ENCODE results near the gene PTPN6.

GRCh38 chr12:6979021-6979420 is 27.9 kb downstream of the PTPN6 start:
- no peak for TF ChIP-seq SMARCA5 (IDR thresholded peaks at IDR 0.05)
- no peak for TF ChIP-seq CTCF (IDR thresholded peaks at IDR 0.05 in 2 of 3, conservative IDR thresholded peaks at IDR 0.05 in 1 of 3; ENCODE audit: insufficient read depth in 2 of 3, low read depth in 1 of 3, low read length in 3 of 3)
- no peak for TF ChIP-seq RAD21 (CRISPR knock-in tag; conservative IDR thresholded peaks at IDR 0.05 in 1 of 2, IDR thresholded peaks at IDR 0.05 in 1 of 2)
- no peak for TF ChIP-seq HDAC6 (IDR thresholded peaks at IDR 0.05; ENCODE audit: low read depth, low read length)
- TF ChIP-seq ZBTB33 (CRISPR knock-in tag; IDR thresholded peaks at IDR 0.05) = no peak
- no peak for TF ChIP-seq EZH2 (IDR thresholded peaks at IDR 0.05; ENCODE audit: borderline replicate concordance, low read depth, low read length)

All from K562 (cell line).